ENCODE data around the gene PPP1R1A.
A peak's percentile ranks its signal among the peaks of the same experiment; 100 is the strongest.

The PPP1R1A gene

DNA sequence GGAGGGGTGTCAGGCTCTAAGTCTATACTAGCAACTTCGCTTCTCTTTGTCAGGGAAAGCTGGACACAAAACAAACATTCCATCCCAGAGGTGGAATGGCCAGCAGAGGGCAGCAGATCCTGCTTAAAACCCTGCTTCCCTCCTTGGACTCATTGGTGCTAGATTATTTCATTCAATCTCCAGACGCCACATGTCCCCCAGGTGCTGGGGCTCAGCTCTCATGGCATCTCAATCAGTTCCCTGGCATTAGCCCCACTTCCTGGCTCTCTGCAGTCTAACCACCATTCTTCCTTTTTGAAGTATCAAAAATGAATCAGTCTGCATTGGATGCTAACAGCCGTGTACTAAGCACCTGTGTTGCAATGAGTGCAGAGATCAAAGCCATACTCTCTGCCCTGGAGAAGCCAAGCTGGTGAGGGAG, 8.1 kb upstream of the PPP1R1A start:
- DNase-seq (ENCODE audit: low read depth, low spot score): no peak
- ChIA-PET CTCF (interaction anchor here (1.0 to 5.8 kb wide), 8 partner anchors 9 to 30 kb away, joined by 3 to 81 read pairs (median 6); no protein-coding TSS in a partner anchor), POLR2A (no interaction called here)
- TF ChIP-seq, protein P1, sequence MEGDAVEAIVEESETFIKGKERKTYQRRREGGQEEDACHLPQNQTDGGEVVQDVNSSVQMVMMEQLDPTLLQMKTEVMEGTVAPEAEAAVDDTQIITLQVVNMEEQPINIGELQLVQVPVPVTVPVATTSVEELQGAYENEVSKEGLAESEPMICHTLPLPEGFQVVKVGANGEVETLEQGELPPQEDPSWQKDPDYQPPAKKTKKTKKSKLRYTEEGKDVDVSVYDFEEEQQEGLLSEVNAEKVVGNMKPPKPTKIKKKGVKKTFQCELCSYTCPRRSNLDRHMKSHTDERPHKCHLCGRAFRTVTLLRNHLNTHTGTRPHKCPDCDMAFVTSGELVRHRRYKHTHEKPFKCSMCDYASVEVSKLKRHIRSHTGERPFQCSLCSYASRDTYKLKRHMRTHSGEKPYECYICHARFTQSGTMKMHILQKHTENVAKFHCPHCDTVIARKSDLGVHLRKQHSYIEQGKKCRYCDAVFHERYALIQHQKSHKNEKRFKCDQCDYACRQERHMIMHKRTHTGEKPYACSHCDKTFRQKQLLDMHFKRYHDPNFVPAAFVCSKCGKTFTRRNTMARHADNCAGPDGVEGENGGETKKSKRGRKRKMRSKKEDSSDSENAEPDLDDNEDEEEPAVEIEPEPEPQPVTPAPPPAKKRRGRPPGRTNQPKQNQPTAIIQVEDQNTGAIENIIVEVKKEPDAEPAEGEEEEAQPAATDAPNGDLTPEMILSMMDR (IDR thresholded peaks at IDR 0.05; ENCODE audit: insufficient read depth, low read length, missing control alignments): peak; percentile 75
- H3K4me3 ChIP-seq (ENCODE audit: low read depth, low read length): no peak overlapping the region

GRCh38 chr12:54595471-54595870, 7.0 kb upstream of the PPP1R1A start:
- ChIA-PET POLR2A (no interaction called here), CTCF (interaction anchor here (1.1 to 5.8 kb wide), 6 partner anchors 8 to 27 kb away, joined by 3 to 81 read pairs (median 10); no protein-coding TSS in a partner anchor)
- no peak overlapping the region for H3K4me3 ChIP-seq (ENCODE audit: low read depth, low read length)
- DNase-seq (ENCODE audit: low read depth, low spot score): no peak
- TF ChIP-seq, protein P1 (IDR thresholded peaks at IDR 0.05; ENCODE audit: insufficient read depth, low read length, missing control alignments): no peak

GRCh38 chr12:54593725-54594124, 5.3 kb upstream of the PPP1R1A start:
- ChIA-PET POLR2A (no interaction called here), CTCF (interaction anchor here (0.7 to 4.7 kb wide), 4 partner anchors 9 to 16 kb away, joined by 3 to 31 read pairs (median 6); no protein-coding TSS in a partner anchor)
- no peak for DNase-seq (ENCODE audit: low read depth, low spot score)
- TF ChIP-seq, protein P1 (IDR thresholded peaks at IDR 0.05; ENCODE audit: insufficient read depth, low read length, missing control alignments): no peak
- H3K4me3 ChIP-seq (ENCODE audit: low read depth, low read length): no peak overlapping the region

GRCh38 chr12:54593135-54593534, 4.7 kb upstream of the PPP1R1A start:
- TF ChIP-seq, protein P1 (IDR thresholded peaks at IDR 0.05; ENCODE audit: insufficient read depth, low read length, missing control alignments): no peak
- DNase-seq (ENCODE audit: low read depth, low spot score): no peak
- ChIA-PET CTCF (interaction anchor here (0.7 to 4.7 kb wide), 4 partner anchors 9 to 15 kb away, joined by 3 to 31 read pairs (median 6); no protein-coding TSS in a partner anchor), POLR2A (no interaction called here)
- H3K4me3 ChIP-seq (ENCODE audit: low read depth, low read length): no peak overlapping the region

DNA sequence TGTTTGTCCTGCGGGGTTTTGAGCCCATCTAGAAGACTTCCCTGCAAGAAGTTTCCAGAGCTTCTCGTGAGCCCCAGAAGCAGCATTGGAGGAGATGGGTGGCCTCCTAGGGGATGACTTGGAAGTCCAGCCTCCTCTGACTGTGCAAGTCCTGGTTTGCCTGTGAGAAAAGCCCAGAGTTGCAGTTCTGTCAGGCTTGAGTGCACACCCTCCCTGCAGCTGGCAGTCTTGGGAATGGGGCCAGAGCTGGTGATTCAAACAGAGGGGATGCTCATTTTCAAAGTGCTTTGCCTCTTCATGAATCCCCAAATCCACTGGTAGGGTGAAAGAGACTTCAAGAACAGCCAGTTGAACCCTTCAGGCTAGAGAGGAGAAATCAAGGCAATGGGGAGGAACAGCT, 3.9 kb upstream of the PPP1R1A start:
- H3K4me3 ChIP-seq (ENCODE audit: low read depth, low read length): no peak overlapping the region
- ChIA-PET POLR2A (no interaction called here), CTCF (interaction anchor here (2.0 to 4.7 kb wide), 3 partner anchors 11 to 14 kb away, joined by 9 to 31 read pairs (median 9); no protein-coding TSS in a partner anchor)
- no peak for DNase-seq (ENCODE audit: low read depth, low spot score)
- TF ChIP-seq, protein P1 (IDR thresholded peaks at IDR 0.05; ENCODE audit: insufficient read depth, low read length, missing control alignments): no peak

DNA sequence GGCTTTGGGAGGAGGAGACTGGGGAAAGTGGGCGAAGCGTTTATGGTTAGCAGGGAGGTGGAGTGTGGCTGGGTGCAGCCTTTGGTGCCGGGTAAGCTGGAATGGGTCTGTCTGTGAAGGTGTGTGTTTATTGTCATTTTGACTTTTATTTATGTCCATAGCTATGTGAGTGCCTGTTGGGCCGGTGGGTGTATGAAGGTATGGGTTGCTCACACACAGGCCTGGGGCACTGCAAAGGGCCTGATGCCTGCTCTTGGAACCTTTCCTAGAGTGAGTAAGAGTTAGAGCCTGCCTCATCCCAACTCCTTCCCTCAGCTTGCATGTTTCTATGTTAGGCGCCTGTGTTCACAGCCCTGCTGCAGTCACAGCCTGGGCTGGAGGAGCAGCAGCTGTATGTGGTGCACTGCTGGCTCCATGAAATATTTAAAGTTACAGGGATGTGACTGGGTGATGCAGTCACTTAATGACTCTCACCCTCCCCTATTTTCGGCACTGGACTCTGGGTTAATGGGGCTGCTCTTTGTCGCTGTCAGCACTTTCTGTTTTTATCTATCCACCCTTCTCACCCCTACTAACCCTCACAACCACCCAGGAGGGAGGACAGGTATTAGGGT, 2.6 kb upstream of the PPP1R1A start:
- ChIA-PET POLR2A (no interaction called here), CTCF (interaction anchor here (1.3 to 4.7 kb wide), 4 partner anchors 9 to 13 kb away, joined by 3 to 31 read pairs (median 8); no protein-coding TSS in a partner anchor)
- TF ChIP-seq, protein P1 (IDR thresholded peaks at IDR 0.05; ENCODE audit: insufficient read depth, low read length, missing control alignments): no peak

More for the DNA sequence above, 2.6 kb upstream of the PPP1R1A start:
- no peak overlapping the region for H3K4me3 ChIP-seq (ENCODE audit: low read depth, low read length)
- no peak for DNase-seq (ENCODE audit: low read depth, low spot score)
